GM12891 (cell line): Measurements from ENCODE around the gene GABBR1.

Experiments used
- DNase-seq: peaks from one replicate; pipeline ENCODE4 v3.0.0; 2011; ENCODE audit warnings: low spot score; ENCODE audit not compliant: insufficient read length
- FAIRE-seq: peaks from 2 replicates; lab custom pipeline; 2011; peaks lifted over from hg19 to GRCh38; lab: Jason Lieb, UNC
- PAX5 ChIP-seq: IDR thresholded peaks from 2 replicates; pipeline ENCODE4 v1.6.1; 2011; ENCODE audit warnings: low read length, moderate library complexity, mild to moderate bottlenecking; ENCODE audit not compliant: insufficient read depth, severe bottlenecking
- POLR2A ChIP-seq: IDR thresholded peaks from 2 replicates; pipeline ENCODE4 v1.6.1; 2011; ENCODE audit warnings: low read depth, low read length, control low read depth
- POLR2AphosphoS5 ChIP-seq: IDR thresholded peaks from 2 replicates; pipeline ENCODE4 v1.6.1; 2011; ENCODE audit warnings: low read depth, low read length, control low read depth
- POU2F2 ChIP-seq: IDR thresholded peaks from 2 replicates; pipeline ENCODE4 v1.6.1; 2011; ENCODE audit warnings: low read depth, mild to moderate bottlenecking, control low read depth, low read length, moderate library complexity
- SPI1 ChIP-seq: IDR thresholded peaks from 2 replicates; pipeline ENCODE4 v1.6.1; 2011; ENCODE audit warnings: low read depth, low read length, control low read depth
- TAF1 ChIP-seq: IDR thresholded peaks from 2 replicates; pipeline ENCODE4 v1.6.1; 2011; ENCODE audit warnings: low read depth, low read length, control low read depth

The GABBR1 gene

DNA sequence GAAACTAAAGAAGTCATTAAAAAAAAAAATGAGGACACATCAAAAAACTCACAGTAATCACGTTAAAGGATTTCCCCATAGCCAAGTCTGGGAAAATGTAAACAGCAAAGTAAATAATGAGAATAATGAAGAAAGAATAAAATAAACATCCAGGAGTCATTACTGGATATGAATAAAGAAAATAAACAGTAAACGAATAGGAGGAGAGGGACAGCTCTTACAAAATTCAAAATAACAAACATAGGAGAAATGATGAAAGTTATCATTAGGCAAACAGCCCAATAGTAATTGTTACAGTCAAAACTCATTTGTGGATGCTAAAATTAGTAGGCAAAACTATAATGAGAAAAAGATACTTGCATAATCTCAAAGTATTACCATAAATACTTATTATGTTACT, 65.4 kb downstream of the GABBR1 start:
- no peak for TF ChIP-seq POLR2AphosphoS5
- TF ChIP-seq SPI1, result no peak
- no peak for TF ChIP-seq POU2F2
- TF ChIP-seq PAX5, result no peak
- no peak for TF ChIP-seq TAF1
- TF ChIP-seq POLR2A, result no peak

GRCh38 chr6:29566856-29567255, 66.1 kb downstream of the GABBR1 start:
- TF ChIP-seq POU2F2 (no peak), POLR2A (no peak), TAF1 (no peak), SPI1 (no peak), POLR2AphosphoS5 (no peak), PAX5 (no peak)
- FAIRE-seq, result no peak
- DNase-seq, result no peak

More for the DNA sequence above, 65.4 kb downstream of the GABBR1 start:
- no peak for DNase-seq
- FAIRE-seq, result no peak

DNA sequence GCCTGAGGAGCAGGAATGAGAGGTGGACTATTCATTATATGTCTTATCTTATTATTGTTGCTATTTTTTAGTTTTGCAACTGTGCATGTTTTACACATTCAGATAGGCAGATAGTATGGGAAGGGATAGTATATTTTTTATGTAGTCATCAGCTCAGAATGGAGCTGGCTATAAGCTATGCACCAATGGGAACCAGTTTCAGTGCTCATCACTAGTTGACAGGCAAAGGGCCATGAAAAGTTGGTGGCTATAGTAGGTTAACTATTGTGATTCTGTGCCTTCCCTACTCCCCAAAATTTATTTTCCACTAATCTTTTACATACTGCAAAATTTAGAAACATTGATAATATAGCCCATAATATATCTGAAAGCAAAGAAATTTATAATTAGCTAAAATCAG, 68.1 kb downstream of the GABBR1 start:
- FAIRE-seq (no peak), DNase-seq (no peak)
- TF ChIP-seq TAF1 (no peak), POU2F2 (no peak), POLR2A (no peak), PAX5 (no peak), POLR2AphosphoS5 (no peak), SPI1 (no peak)

GRCh38 chr6:29563435-29563965, 69.5 kb downstream of the GABBR1 start:
- no peak for TF ChIP-seq POU2F2
- no peak for TF ChIP-seq TAF1
- no peak for TF ChIP-seq POLR2AphosphoS5
- no peak for TF ChIP-seq PAX5
- TF ChIP-seq POLR2A, result no peak
- TF ChIP-seq SPI1, result no peak
- no peak for DNase-seq
- FAIRE-seq, result no peak

GRCh38 chr6:29561606-29562181, 71.3 kb downstream of the GABBR1 start:
- TF ChIP-seq POLR2AphosphoS5 (no peak), PAX5 (no peak), POLR2A (no peak), TAF1 (no peak), POU2F2 (no peak), SPI1 (no peak)
- no peak for FAIRE-seq
- DNase-seq, result no peak

DNA sequence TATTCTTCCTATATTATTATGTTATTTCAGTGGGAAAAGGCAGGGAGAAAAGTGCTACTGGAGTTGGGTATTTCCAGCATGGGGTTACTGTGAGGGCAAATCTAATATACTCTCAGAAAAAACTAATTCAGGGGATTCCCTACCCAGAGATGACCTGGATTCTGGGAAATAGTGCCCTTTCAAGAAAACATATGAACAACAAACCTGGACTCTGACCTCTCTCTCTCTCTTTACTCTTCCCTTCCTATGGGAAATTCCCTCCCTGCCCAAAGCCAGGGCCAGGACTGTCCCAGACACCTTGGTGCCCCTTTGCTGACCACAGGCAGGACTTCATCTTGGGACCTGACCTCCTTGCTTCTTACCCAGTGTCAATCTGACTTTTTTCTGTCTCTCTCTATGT, 71.9 kb downstream of the GABBR1 start:
- DNase-seq (no peak), FAIRE-seq (no peak)
- no peak for TF ChIP-seq POLR2AphosphoS5
- no peak for TF ChIP-seq PAX5
- no peak for TF ChIP-seq POU2F2
- no peak for TF ChIP-seq POLR2A
- no peak for TF ChIP-seq SPI1
- TF ChIP-seq TAF1, result no peak

GRCh38 chr6:29559524-29560287, 73.3 kb downstream of the GABBR1 start, which contains the start of gene UBD:
Gene UBD (minus strand): TSS chr6:29559732. CDS start chr6:29559701, 31 bp downstream.
- TF ChIP-seq POLR2A (0 out of 2 replicates have a peak, but pooled peaks have one; percentile 25), POLR2AphosphoS5 (no peak; the same call in 1 of the 2 replicates)
- FAIRE-seq, result peak; percentile 71
- no peak for DNase-seq

GRCh38 chr6:29558439-29559079, 74.4 kb downstream of the GABBR1 start:
- TF ChIP-seq POLR2A, result no peak
- TF ChIP-seq POLR2AphosphoS5, result no peak
- TF ChIP-seq TAF1, result no peak
- no peak for TF ChIP-seq SPI1
- FAIRE-seq (no peak), DNase-seq (no peak)

DNA sequence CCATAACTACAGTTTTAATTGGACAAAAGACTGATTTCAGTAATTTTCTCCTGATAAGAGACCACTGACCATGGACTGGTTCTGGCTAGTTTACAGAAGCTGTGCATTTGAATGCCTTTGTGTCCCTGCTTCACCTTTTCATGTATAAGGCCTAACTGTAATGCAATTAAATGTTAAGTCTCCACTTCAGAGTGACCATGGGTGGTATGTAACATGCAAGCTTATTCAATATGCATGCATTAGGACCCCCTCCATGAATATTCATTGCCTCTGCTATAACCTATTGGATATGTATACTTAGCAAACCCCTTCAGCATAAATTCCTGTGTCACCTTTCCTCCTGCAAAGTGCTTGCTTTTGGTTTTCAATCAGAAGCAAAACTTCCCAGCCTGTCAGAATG, 75.7 kb downstream of the GABBR1 start:
- no peak for FAIRE-seq

DNA sequence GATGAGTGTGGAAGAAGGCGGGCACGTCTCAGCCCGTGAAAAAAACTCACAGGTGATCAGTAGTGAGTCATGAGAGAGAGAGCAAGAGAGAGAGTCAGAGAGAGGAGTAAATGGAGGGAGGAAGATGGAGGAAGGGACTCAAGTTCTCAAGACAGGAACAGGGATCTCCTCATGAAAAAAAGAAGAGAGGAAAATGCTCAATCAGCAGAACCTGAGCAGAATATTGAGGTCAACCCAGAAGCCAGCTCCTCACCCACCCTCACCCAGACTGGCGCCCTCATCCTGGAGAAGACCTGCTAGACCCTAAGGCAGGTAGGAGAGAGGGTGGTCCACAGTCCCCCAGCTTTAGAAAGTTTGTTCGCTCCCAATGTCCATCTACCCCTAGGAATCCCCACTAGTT, 78.2 kb downstream of the GABBR1 start:
- no peak for FAIRE-seq
- TF ChIP-seq POLR2A (no peak), SPI1 (no peak), POU2F2 (no peak), POLR2AphosphoS5 (no peak), TAF1 (no peak)
- DNase-seq, result no peak

More for the DNA sequence above, 75.7 kb downstream of the GABBR1 start:
- no peak for TF ChIP-seq POLR2AphosphoS5
- DNase-seq, result no peak
